ENCODE results near the gene CHD5.
A peak's percentile ranks its signal among the peaks of the same experiment; 100 is the strongest.

CHD5 gene

GRCh38 chr1:6172549-6172948, 7.6 kb downstream of the CHD5 start:
- H3K4me3 ChIP-seq (replicated peaks; ENCODE audit: low read depth, low read length): no peak overlapping the region
- no peak for DNase-seq (ENCODE audit: extremely low read depth, low read depth)
- TF ChIP-seq CTCF (IDR thresholded peaks at IDR 0.05; ENCODE audit: low read depth, low read length, missing control alignments): no peak

- DNase-seq (ENCODE audit: extremely low read depth, low read depth): no peak
Observed at GRCh38 chr1:6171548-6172124, 8.5 kb downstream of the CHD5 start.

GRCh38 chr1:6170742-6171201, 9.3 kb downstream of the CHD5 start:
- no peak overlapping the region for H3K4me3 ChIP-seq (replicated peaks; ENCODE audit: low read depth, low read length)
- no peak for TF ChIP-seq CTCF (IDR thresholded peaks at IDR 0.05; ENCODE audit: low read depth, low read length, missing control alignments)
- no peak for DNase-seq (ENCODE audit: extremely low read depth, low read depth)

More at GRCh38 chr1:6171548-6172124, 8.5 kb downstream of the CHD5 start:
- TF ChIP-seq CTCF (IDR thresholded peaks at IDR 0.05; ENCODE audit: low read depth, low read length, missing control alignments): peak; percentile 60
- no peak overlapping the region for H3K4me3 ChIP-seq (replicated peaks; ENCODE audit: low read depth, low read length)

GRCh38 chr1:6170116-6170741, 9.9 kb downstream of the CHD5 start:
- H3K4me3 ChIP-seq (replicated peaks; ENCODE audit: low read depth, low read length): no peak overlapping the region
- no peak for DNase-seq (ENCODE audit: extremely low read depth, low read depth)
- TF ChIP-seq CTCF (IDR thresholded peaks at IDR 0.05; ENCODE audit: low read depth, low read length, missing control alignments): no peak

- DNase-seq (ENCODE audit: extremely low read depth, low read depth): no peak
- no peak overlapping the region for H3K4me3 ChIP-seq (replicated peaks; ENCODE audit: low read depth, low read length)
- TF ChIP-seq CTCF (IDR thresholded peaks at IDR 0.05; ENCODE audit: low read depth, low read length, missing control alignments): no peak
Observed at GRCh38 chr1:6168947-6169586, 11.1 kb downstream of the CHD5 start.

- no peak for TF ChIP-seq CTCF (IDR thresholded peaks at IDR 0.05; ENCODE audit: low read depth, low read length, missing control alignments)
- no peak for DNase-seq (ENCODE audit: extremely low read depth, low read depth)
- no peak overlapping the region for H3K4me3 ChIP-seq (replicated peaks; ENCODE audit: low read depth, low read length)
Observed at GRCh38 chr1:6167391-6168303, 12.5 kb downstream of the CHD5 start.
